K562 (cell line): ENCODE data around the gene WDR70. TPM values are rescaled to one million over a fixed set of nuclear protein-coding genes. Genes with fewer than 3 reads are reported as not detected.
"Not testable (repeated sequence)": the region's sequence is repeated elsewhere in the genome, so short reads cannot be mapped to it uniquely, and the experiment has no call there.

Experiments used
- AFF1 ChIP-seq, 2 experiments: fragments of 450-650 bp; IDR thresholded peaks; 2 replicates each; pipeline ENCODE4 v1.6.1; 2018; ENCODE audit warnings: mild to moderate bottlenecking in 2 of 2, low read depth in 1 of 2; ENCODE audit not compliant: partially characterized antibody in 2 of 2
- DEAF1 ChIP-seq: fragments of 450-650 bp; formaldehyde crosslinking; IDR thresholded peaks from 2 replicates; pipeline ENCODE4 v1.4.0; 2020; ENCODE audit warnings: mild to moderate bottlenecking, moderate library complexity
- DPF2 ChIP-seq: fragments of 450-650 bp; IDR thresholded peaks from 2 replicates; pipeline ENCODE4 v1.6.1; 2016
- GABPA ChIP-seq: fragments of 200-800 bp; sonication (Bioruptor generic); conservative IDR thresholded peaks from 2 replicates; pipeline ENCODE4 v1.6.1; 2016; ENCODE audit warnings: low read depth, missing genetic modification characterization, missing compliant biosample characterization
- GATAD2A ChIP-seq: fragments of 450-650 bp; IDR thresholded peaks from 2 replicates; pipeline ENCODE4 v1.6.1; 2017
- MEIS2 ChIP-seq: fragments of 450-650 bp; IDR thresholded peaks from 2 replicates; pipeline ENCODE4 v1.6.1; 2014; ENCODE audit warnings: mild to moderate bottlenecking; ENCODE audit not compliant: partially characterized antibody
- NONO ChIP-seq, 2 experiments: fragments of 200-400 bp in 1 of 2; fragments of 450-650 bp in 1 of 2; formaldehyde crosslinking in 1 of 2; IDR thresholded peaks; 2 replicates each; pipeline ENCODE4 v1.6.1; 2017; ENCODE audit warnings: low read depth in 2 of 2, mild to moderate bottlenecking in 2 of 2, moderate library complexity in 2 of 2, low read length in 1 of 2
- RAD21 ChIP-seq, 2 experiments: fragments of 250-450 bp in 1 of 2; fragments of 450-650 bp in 1 of 2; sonication (Bioruptor Pico) in 1 of 2; formaldehyde crosslinking in 1 of 2; IDR thresholded peaks in 1 of 2; conservative IDR thresholded peaks in 1 of 2; 2 replicates each; pipeline versions ENCODE4 v1.4.0 to v1.8.0; 2020 to 2022; ENCODE audit warnings: mild to moderate bottlenecking in 2 of 2, moderate library complexity in 1 of 2
- SMARCA4 ChIP-seq: fragments of 450-650 bp; IDR thresholded peaks from 2 replicates; pipeline ENCODE4 v1.6.1; 2016
- SMARCC2 ChIP-seq: fragments of 450-650 bp; IDR thresholded peaks from 2 replicates; pipeline ENCODE4 v1.6.1; 2017; ENCODE audit warnings: antibody characterized with exemption, moderate library complexity, mild to moderate bottlenecking, low read depth
- STAT5A ChIP-seq: IDR thresholded peaks from 2 replicates; pipeline ENCODE4 v1.6.1; 2012; ENCODE audit warnings: low read length, inconsistent platforms, borderline replicate concordance
- TEAD4 ChIP-seq, 2 experiments: sonication (generic) in 1 of 2; formaldehyde crosslinking in 1 of 2; IDR thresholded peaks; 2 replicates each; pipeline versions ENCODE4 v1.6.1 to v1.8.0; 2012 to 2022; ENCODE audit warnings: borderline replicate concordance in 1 of 2, inconsistent platforms in 1 of 2, low read length in 1 of 2, mild to moderate bottlenecking in 1 of 2, missing genetic modification reagents in 1 of 2
- ZNF311 ChIP-seq: fragments of 250-450 bp; sonication (Bioruptor Pico); IDR thresholded peaks from 2 replicates; pipeline ENCODE4 v1.4.0; 2020; ENCODE audit warnings: mild to moderate bottlenecking, moderate library complexity
- ZNF444 ChIP-seq: fragments of 250-450 bp; sonication (Bioruptor Pico); IDR thresholded peaks from 2 replicates; pipeline ENCODE4 v1.4.0; 2020; ENCODE audit warnings: mild to moderate bottlenecking, moderate library complexity
- ZNF589 ChIP-seq: fragments of 200-800 bp; sonication (Bioruptor generic); IDR thresholded peaks from 2 replicates; pipeline ENCODE4 v1.6.1; 2016; ENCODE audit warnings: low read depth, missing genetic modification characterization, missing compliant biosample characterization
- ZNF639 ChIP-seq, 2 experiments: fragments of 200-800 bp in 1 of 2; sonication (Bioruptor generic) in 1 of 2; sonication (generic) in 1 of 2; formaldehyde crosslinking in 1 of 2; IDR thresholded peaks in 1 of 2; conservative IDR thresholded peaks in 1 of 2; 2 replicates each; pipeline versions ENCODE4 v1.5.0 to v1.6.1; 2016 to 2020; ENCODE audit warnings: missing compliant biosample characterization in 1 of 2, missing genetic modification characterization in 1 of 2, missing genetic modification reagents in 1 of 2
- polyA plus RNA-seq, 8 experiments: library from polyadenylated mRNA; depleted of rRNA in 4 of 8; stranded (reverse) in 5 of 8; unstranded in 3 of 8; fragments of >200 nt; fragmentation: Nextera tagmentation in 2 of 8; fragmentation: Illumina TruSeq in 1 of 8; extraction: Ambion mirVana in 2 of 8; extraction: Trizol in 1 of 8; gene quantifications; 2 replicates each; pipeline versions ENCODE4 v1.2.1 to v1.2.3, GENCODE V29; 2011 to 2014; ENCODE audit warnings: inconsistent platforms in 1 of 8, missing spikeins in 1 of 8
- total RNA-seq, 7 experiments: library from RNA; depleted of rRNA in 6 of 7; stranded (reverse); fragments of >200 nt in 6 of 7; fragmentation: Illumina TruSeq in 2 of 7; extraction: Trizol in 2 of 7; gene quantifications; 2 replicates each; pipeline versions ENCODE4 v1.2.1 to v1.2.3, GENCODE V29; 2011 to 2021; ENCODE audit warnings: low replicate concordance in 1 of 7
- TF ChIP-seq, protein P1 (sequence below): fragments of 200-800 bp; sonication (Bioruptor generic); IDR thresholded peaks from 2 replicates; pipeline ENCODE4 v1.6.1; 2017; ENCODE audit warnings: missing genetic modification characterization, missing compliant biosample characterization

WDR70 gene
- total and polyA plus RNA-seq, 9 of the 15 experiments (the other 6 are each of a cell fraction or from before 2014, with no cell fraction given): 16.8 to 46.6 (median 38.8) TPM

DNA sequence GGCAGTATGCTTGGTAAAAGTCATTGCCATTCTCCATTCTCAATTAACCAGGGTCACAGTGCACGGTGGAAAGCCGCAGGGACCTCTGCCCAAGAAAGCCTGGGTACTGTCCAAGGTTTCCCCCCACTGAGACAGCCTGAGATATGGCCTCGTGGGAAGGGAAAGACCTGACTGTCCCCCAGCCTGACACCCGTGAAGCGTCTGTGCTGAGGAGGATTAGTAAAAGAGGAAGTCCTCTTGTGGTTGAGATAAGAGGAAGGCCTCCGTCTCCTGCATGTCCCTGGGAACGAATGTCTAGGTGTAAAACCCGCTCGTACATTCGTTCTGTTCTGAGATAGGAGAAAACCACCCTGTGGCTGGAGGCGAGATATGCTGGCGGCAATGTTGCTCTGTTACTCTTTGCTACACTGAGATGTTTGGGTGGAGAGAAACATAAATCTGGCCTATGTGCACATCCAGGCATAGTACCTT is 293.0 kb downstream of the WDR70 start (continued):
- TF ChIP-seq, protein P1, sequence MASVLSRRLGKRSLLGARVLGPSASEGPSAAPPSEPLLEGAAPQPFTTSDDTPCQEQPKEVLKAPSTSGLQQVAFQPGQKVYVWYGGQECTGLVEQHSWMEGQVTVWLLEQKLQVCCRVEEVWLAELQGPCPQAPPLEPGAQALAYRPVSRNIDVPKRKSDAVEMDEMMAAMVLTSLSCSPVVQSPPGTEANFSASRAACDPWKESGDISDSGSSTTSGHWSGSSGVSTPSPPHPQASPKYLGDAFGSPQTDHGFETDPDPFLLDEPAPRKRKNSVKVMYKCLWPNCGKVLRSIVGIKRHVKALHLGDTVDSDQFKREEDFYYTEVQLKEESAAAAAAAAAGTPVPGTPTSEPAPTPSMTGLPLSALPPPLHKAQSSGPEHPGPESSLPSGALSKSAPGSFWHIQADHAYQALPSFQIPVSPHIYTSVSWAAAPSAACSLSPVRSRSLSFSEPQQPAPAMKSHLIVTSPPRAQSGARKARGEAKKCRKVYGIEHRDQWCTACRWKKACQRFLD (CRISPR knock-in tag): 0 out of 2 replicates have a peak, but pooled peaks have one; percentile 24
- 0 out of 2 replicates have a peak, but pooled peaks have one; percentile 25 for TF ChIP-seq ZNF444 (CRISPR knock-in tag)
- TF ChIP-seq ZNF639 (CRISPR knock-in tag; conservative IDR thresholded peaks at IDR 0.05 in 1 of 2, IDR thresholded peaks at IDR 0.05 in 1 of 2): 0 out of 4 replicates have a peak, but pooled peaks of 1 of the 2 experiments have one; percentile 46
- TF ChIP-seq AFF1 (IDR thresholded peaks at IDR 0.05; ENCODE audit: low read depth in 1 of 2, partially characterized antibody in 2 of 2): peak in 1 of 2 experiments; percentile 66
- 0 out of 2 replicates have a peak, but pooled peaks have one; percentile 38 for TF ChIP-seq GABPA (tag)
- TF ChIP-seq ZNF589: peak; percentile 73; the same call in 1 of the 2 replicates
- 0 out of 4 replicates have a peak, but pooled peaks of 1 of the 2 experiments have one; percentile 42 for TF ChIP-seq NONO (IDR thresholded peaks at IDR 0.05; ENCODE audit: low read depth in 2 of 2, low read length in 1 of 2)
- peak; percentile 89 for TF ChIP-seq TEAD4 (IDR thresholded peaks at IDR 0.05; ENCODE audit: low read length)
- not testable (repeated sequence) for TF ChIP-seq TEAD4 (CRISPR knock-in tag; IDR thresholded peaks at IDR 0.05; ENCODE audit: borderline replicate concordance)
- TF ChIP-seq DEAF1 (CRISPR knock-in tag): peak; percentile 11; the same call in 1 of the 2 replicates
- TF ChIP-seq ZNF311 (CRISPR knock-in tag): peak; percentile 23; the same call in 1 of the 2 replicates
- TF ChIP-seq SMARCA4: peak; percentile 98
- peak; percentile 97 for TF ChIP-seq DPF2
- TF ChIP-seq MEIS2: peak; percentile 73
- TF ChIP-seq STAT5A: peak; percentile 69; the same call in 1 of the 2 replicates
- peak; percentile 96 for TF ChIP-seq SMARCC2
- peak; percentile 89 for TF ChIP-seq GATAD2A
- TF ChIP-seq RAD21 (CRISPR knock-in tag; conservative IDR thresholded peaks at IDR 0.05 in 1 of 2, IDR thresholded peaks at IDR 0.05 in 1 of 2): peak; percentile 56 to 58
